Chondrocyte (in vitro differentiated cells): ENCODE measurements around the gene MYF6. TPM values are rescaled to one million over a fixed set of nuclear protein-coding genes. Genes with fewer than 3 reads are reported as not detected.

Experiments
- DNase-seq: peaks from one replicate; pipeline ENCODE4 v3.0.0; 2021; ENCODE audit warnings: mixed read lengths, low spot score
- H3K27ac Mint-ChIP-seq: one replicate; pipeline ENCODE4 v1.8.0; 2021; ENCODE audit warnings: mild to moderate bottlenecking, moderate library complexity, mixed read lengths; ENCODE audit not compliant: unreplicated experiment
- H3K27me3 Mint-ChIP-seq: 2 replicates; pipeline ENCODE4 v1.8.0; 2021; ENCODE audit warnings: low read depth, mixed read lengths
- H3K36me3 Mint-ChIP-seq: 2 replicates; pipeline ENCODE4 v1.8.0; 2021; ENCODE audit warnings: low read depth, mixed read lengths
- H3K4me1 Mint-ChIP-seq: 2 replicates; pipeline ENCODE4 v1.8.0; 2021; ENCODE audit warnings: low read depth, mild to moderate bottlenecking, mixed read lengths
- H3K4me3 Mint-ChIP-seq: one replicate; pipeline ENCODE4 v1.8.0; 2021; ENCODE audit warnings: mild to moderate bottlenecking, moderate library complexity, mixed read lengths; ENCODE audit not compliant: unreplicated experiment
- H3K9me3 Mint-ChIP-seq: 2 replicates; pipeline ENCODE4 v1.8.0; 2021; ENCODE audit warnings: low read depth, mixed read lengths
- CTCF ChIP-seq: fragments of 200-600 bp; sonication (generic); IDR thresholded peaks from 2 replicates; pipeline ENCODE4 v1.5.0; 2021; ENCODE audit warnings: antibody characterized with exemption, mild to moderate bottlenecking, moderate library complexity
- total RNA-seq: library from RNA; stranded (reverse); gene quantifications from 3 replicates; pipeline ENCODE4 v1.2.1, GENCODE V29; 2021

The MYF6 gene
- total RNA-seq, 1 donor from 2014 or later, result not detected

- TF ChIP-seq CTCF, result no peak
- H3K27me3 Mint-ChIP-seq, result peaks cover 3% of the 10 kb centered on the region
- no peak for DNase-seq
- no peak overlapping the region for H3K4me3 Mint-ChIP-seq
- H3K36me3 Mint-ChIP-seq, result no peaks in the 10 kb centered on the region
- H3K27ac Mint-ChIP-seq, result no peak overlapping the region
- peaks cover 6% of the 10 kb centered on the region for H3K9me3 Mint-ChIP-seq
- H3K4me1 Mint-ChIP-seq, result no peaks in the 10 kb centered on the region
These were observed 23.3 kb upstream of the MYF6 start for GRCh38 chr12:80684077-80684495.

- H3K36me3 Mint-ChIP-seq, result no peaks in the 10 kb centered on the region
- H3K27me3 Mint-ChIP-seq, result no peaks in the 10 kb centered on the region
- no peak for TF ChIP-seq CTCF
- H3K4me3 Mint-ChIP-seq, result no peak overlapping the region
- DNase-seq, result no peak
- H3K27ac Mint-ChIP-seq, result no peak overlapping the region
- H3K4me1 Mint-ChIP-seq, result no peaks in the 10 kb centered on the region
- peaks cover 6% of the 10 kb centered on the region for H3K9me3 Mint-ChIP-seq
These were observed 17.3 kb upstream of the MYF6 start for GRCh38 chr12:80690090-80690489.

- Mint-ChIP-seq H3K27me3 (no peaks in the 10 kb centered on the region), H3K36me3 (no peaks in the 10 kb centered on the region)
These were observed 16.9 kb upstream of the MYF6 start for GRCh38 chr12:80690513-80690912.

GRCh38 chr12:80692114-80692513 lies 15.3 kb upstream of the MYF6 start:
- no peak overlapping the region for H3K27ac Mint-ChIP-seq
- no peaks in the 10 kb centered on the region for H3K4me1 Mint-ChIP-seq
- H3K36me3 Mint-ChIP-seq, result no peaks in the 10 kb centered on the region
- peaks cover under 1% of the 10 kb centered on the region for H3K9me3 Mint-ChIP-seq
- no peak for TF ChIP-seq CTCF
- H3K4me3 Mint-ChIP-seq, result no peak overlapping the region
- DNase-seq, result no peak
- H3K27me3 Mint-ChIP-seq, result no peaks in the 10 kb centered on the region

More at GRCh38 chr12:80690513-80690912, 16.9 kb upstream of the MYF6 start:
- peaks cover 6% of the 10 kb centered on the region for H3K9me3 Mint-ChIP-seq
- no peak overlapping the region for H3K27ac Mint-ChIP-seq
- H3K4me3 Mint-ChIP-seq, result no peak overlapping the region
- H3K4me1 Mint-ChIP-seq, result no peaks in the 10 kb centered on the region
- no peak for DNase-seq
- no peak for TF ChIP-seq CTCF

GRCh38 chr12:80697270-80697887 lies 10.1 kb upstream of the MYF6 start:
- Mint-ChIP-seq H3K36me3 (no peaks in the 10 kb centered on the region), H3K4me1 (peaks cover 4% of the 10 kb centered on the region), H3K27me3 (peaks cover 10% of the 10 kb centered on the region), H3K27ac (no peak overlapping the region), H3K9me3 (no peaks in the 10 kb centered on the region), H3K4me3 (no peak overlapping the region)
- no peak for DNase-seq
- no peak for TF ChIP-seq CTCF
